ENCODE data around the gene LEMD2.
A peak's percentile ranks its signal among the peaks of the same experiment; 100 is the strongest.

The LEMD2 gene

GRCh38 chr6:33794910-33795623 is 6.1 kb upstream of the LEMD2 start:
- no peak overlapping the region for H3K4me3 ChIP-seq (ENCODE audit: low read depth, low read length)
- in situ Hi-C loops (cut with HindIII; ENCODE audit: low sequenced_read_pairs): no loop called here
- no peak for TF ChIP-seq CTCF (IDR thresholded peaks at IDR 0.05; ENCODE audit: low read depth, low read length, missing control alignments)
- no peak for DNase-seq (ENCODE audit: low read depth)

- DNase-seq (ENCODE audit: low read depth): no peak
- in situ Hi-C loops (cut with HindIII; ENCODE audit: low sequenced_read_pairs): no loop called here
- no peak for TF ChIP-seq CTCF (IDR thresholded peaks at IDR 0.05; ENCODE audit: low read depth, low read length, missing control alignments)
- H3K4me3 ChIP-seq (ENCODE audit: low read depth, low read length): no peak overlapping the region
These were observed 4.1 kb upstream of the LEMD2 start for GRCh38 chr6:33792981-33793380.

- in situ Hi-C loops (cut with HindIII; ENCODE audit: low sequenced_read_pairs): no loop called here
- no peak for DNase-seq (ENCODE audit: low read depth)
- TF ChIP-seq CTCF (IDR thresholded peaks at IDR 0.05; ENCODE audit: low read depth, low read length, missing control alignments): no peak
These were observed 2.7 kb upstream of the LEMD2 start for GRCh38 chr6:33791620-33792019.

GRCh38 chr6:33790910-33791309 is 2.0 kb upstream of the LEMD2 start:
- no peak for TF ChIP-seq CTCF (IDR thresholded peaks at IDR 0.05; ENCODE audit: low read depth, low read length, missing control alignments)
- in situ Hi-C loops (cut with HindIII; ENCODE audit: low sequenced_read_pairs): no loop called here
- H3K4me3 ChIP-seq (ENCODE audit: low read depth, low read length): no peak overlapping the region
- DNase-seq (ENCODE audit: low read depth): no peak

More at GRCh38 chr6:33791620-33792019, 2.7 kb upstream of the LEMD2 start:
- no peak overlapping the region for H3K4me3 ChIP-seq (ENCODE audit: low read depth, low read length)

- no peak overlapping the region for H3K4me3 ChIP-seq (ENCODE audit: low read depth, low read length)
- no peak for DNase-seq (ENCODE audit: low read depth)
- in situ Hi-C loops (cut with HindIII; ENCODE audit: low sequenced_read_pairs): no loop called here
- no peak for TF ChIP-seq CTCF (IDR thresholded peaks at IDR 0.05; ENCODE audit: low read depth, low read length, missing control alignments)
These were observed 1.4 kb upstream of the LEMD2 start for GRCh38 chr6:33790379-33790778.

- TF ChIP-seq CTCF (IDR thresholded peaks at IDR 0.05; ENCODE audit: low read depth, low read length, missing control alignments): no peak
- DNase-seq (ENCODE audit: low read depth): no peak
- H3K4me3 ChIP-seq (ENCODE audit: low read depth, low read length): peak overlapping the region; percentile 55
- in situ Hi-C loops (cut with HindIII; ENCODE audit: low sequenced_read_pairs): no loop called here
These were observed 593 bp upstream of the LEMD2 start for GRCh38 chr6:33789550-33789895.
